CD4-positive, alpha-beta T cell treated with Interleukin-4 for 1 hour (primary cell): ENCODE results near the gene CENPM.

ENCODE experiments used
- DNase-seq, 2 donors: peaks; one replicate each; pipeline ENCODE4 v3.0.0-alpha.2; 2020 to 2022

The CENPM gene

GRCh38 chr22:41891407-41891806 lies 55.5 kb downstream of the CENPM start:
- DNase-seq = no peak
